Endothelial cell of hepatic sinusoid (primary cell): ENCODE results near the gene TTYH3.

Source experiments
- in situ Hi-C: cut with HindIII; loops from 2 replicates; pipeline ENCODE4 v1.10.0; 2017; ENCODE audit warnings: low sequenced_read_pairs

The TTYH3 gene

DNA sequence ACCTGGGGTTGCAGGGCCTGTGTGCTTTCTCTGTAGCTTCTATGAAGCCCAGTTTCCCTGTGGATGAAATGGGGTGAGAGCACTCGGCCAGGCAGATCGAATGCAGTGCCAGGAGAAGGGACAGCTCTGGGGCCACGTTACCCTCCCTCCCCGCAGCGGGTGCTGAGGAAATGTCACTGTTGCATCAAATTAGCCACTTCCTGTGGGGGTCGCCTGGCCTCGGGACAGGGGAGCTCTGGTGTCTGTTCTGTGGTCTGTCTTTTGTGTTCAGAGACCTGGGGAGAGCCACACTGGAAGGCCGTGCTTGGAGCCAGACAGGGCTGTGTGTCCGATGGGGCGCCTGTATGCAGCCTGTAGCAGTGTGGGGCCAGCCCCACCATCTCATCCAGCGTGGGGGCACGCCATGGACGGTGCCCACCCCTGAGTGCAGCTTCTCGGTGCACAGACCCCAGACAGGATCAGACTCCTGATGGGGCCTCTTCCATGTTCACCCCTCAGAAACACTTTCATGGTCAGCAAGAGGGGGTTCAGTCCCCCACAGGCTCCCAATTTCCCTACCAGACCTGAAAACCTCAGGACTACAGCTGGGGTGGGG lies 13.6 kb downstream of the TTYH3 start:
- in situ Hi-C loops: no loop called here

DNA sequence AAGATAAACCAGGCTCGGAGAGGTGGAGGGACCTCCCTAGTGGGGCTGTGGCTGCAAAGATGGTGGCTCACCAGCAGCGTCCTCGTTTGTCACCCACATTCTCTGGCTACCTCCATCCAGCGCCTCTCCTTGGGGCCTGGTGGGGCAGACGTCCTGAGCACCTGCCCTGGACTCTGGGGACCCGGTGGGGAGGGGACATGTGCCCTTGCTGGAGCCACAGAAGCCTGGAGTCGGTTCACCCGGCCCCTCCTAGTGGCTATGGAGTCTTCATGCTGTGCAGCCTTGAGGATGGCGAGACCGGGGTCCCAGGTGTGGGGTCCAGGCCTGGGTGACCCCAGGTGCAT lies 14.5 kb downstream of the TTYH3 start:
- in situ Hi-C loops: no loop called here

DNA sequence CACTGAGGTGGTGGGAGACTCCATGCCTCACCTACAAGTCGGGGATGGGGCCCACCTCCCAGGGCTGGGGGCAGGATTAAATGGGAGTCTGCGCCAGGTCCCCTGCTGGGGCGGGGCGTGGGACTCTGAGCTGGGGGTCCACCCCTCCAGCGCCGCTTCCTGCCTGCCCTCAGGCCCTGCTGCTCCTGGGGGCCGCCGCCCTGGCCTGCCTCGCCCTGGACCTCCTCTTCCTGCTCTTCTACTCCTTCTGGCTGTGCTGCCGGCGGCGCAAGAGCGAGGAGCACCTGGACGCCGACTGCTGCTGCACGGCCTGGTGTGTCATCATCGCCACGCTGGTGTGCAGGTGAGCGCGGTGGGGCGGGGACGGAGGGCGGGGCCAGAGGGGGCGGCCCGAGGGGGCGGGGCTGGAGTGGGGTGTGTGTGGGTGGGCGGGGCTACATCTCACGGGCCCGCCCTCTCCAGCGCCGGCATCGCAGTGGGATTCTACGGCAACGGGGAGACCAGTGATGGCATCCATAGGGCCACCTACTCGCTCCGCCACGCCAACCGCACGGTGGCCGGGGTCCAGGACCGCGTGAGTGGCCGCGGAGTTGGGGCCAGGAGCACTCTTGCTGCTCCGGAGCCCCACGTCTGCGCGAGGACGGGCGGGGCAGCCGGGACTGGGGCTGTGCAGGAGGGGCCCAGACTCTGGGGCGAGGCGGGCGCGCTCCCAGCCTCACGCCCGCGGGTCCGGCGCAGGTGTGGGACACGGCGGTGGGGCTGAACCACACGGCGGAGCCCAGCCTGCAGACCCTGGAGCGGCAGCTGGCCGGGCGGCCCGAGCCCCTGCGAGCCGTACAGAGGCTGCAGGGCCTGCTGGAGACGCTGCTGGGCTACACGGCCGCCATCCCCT lies 15.1 kb downstream of the TTYH3 start:
- in situ Hi-C loops: no loop called here

DNA sequence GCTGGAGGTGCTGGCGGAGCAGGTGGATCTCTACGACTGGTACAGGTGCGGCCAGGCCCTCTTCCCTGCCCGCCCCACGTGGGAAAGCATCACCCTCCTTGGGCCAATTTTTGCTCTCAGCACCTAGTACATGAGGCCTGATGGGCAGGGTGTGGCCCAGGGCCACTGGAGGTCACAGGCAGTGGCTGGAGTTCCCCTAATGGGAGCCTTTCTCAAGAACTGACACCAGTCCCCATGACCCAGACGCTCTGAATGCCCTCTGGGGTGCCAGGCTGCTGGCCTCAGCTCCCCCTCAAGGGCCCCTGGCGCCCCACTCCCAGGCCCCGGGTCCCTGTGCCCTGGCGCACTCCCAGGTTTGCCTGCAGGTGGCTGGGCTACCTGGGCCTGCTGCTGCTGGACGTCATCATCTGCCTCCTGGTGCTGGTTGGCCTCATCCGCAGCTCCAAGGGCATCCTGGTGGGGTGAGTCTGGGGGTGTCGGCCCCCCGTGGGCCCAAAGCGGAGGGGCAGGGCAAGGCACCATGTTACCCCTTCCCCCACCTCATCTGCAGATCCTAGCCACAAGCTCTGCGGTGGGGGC lies 15.9 kb downstream of the TTYH3 start:
- in situ Hi-C loops: no loop called here

DNA sequence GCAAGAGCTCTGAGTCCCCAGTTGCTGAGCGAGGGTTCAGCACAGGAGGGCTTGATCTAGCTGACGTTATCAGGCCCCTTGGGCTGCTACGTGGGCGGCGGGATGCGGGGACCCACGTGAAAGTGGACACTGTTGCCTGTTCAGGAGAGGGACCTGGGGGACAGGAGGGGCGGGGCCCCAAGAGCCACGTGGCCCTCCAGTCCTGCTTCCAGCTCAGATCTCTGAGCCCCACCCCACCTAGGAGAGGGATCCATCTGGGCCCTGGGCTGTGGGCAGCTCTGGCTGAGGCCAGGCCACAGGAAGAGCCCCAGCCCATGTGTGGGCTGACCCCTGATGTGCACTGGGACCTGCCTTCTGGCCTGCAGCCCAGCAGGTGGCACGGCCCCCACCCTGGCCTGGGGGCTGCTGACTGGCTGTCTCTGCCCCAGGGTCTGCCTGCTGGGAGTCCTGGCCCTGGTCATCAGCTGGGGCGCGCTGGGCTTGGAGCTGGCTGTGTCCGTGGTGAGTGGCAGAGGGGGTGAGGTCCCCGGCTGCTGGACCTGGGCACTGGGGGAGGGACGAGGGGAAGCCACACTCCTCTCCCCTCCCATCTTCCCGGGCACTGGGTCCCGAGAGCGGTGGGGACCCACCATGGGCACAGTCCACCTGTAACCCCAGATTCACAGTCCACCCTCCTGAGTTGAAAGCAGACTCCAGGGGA lies 17.5 kb downstream of the TTYH3 start:
- in situ Hi-C loops: no loop called here

DNA sequence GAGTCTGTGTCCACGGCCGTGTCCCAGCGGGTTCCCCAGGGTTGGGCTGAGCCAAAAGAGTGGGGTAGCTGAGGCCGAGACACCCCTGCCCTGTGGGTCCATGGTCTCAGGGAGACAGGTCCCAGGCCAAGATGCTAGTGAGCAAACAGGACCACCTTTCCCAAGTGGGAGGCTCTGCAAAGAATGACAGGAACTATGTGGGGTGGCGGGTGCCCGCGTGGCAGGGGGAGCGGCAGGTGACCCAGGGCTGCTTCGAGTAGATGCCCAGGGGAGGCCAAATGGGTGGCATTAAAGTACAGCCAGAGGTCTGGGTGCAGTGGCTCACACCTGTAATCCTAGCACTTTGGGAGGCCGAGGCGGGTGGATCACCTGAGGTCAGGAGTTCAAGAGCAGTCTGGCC lies 18.2 kb downstream of the TTYH3 start:
- in situ Hi-C loops: loop anchor here (5.0 kb wide), 3 partner anchors 38 to 77 kb away; no protein-coding TSS in a partner anchor

DNA sequence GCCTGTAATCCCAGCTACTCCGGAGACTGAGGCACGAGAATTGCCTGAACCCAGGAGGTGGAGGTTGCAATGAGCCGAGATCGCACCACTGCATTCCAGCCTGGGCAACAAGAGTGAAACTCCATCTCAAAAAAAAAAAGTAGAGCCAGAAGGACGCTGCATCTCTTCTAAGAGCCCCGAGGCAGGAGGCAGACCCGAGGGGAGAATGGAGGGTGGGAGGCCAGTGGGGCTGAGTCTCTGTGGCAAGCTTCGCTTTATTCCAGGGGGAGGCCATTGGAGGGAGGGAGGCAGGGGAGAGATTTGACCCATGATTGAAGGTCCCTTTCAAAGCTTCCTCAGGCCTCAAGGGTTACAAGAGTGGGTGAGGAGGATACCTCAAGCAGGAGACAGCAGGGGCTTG lies 18.7 kb downstream of the TTYH3 start:
- in situ Hi-C loops: loop anchor here (5.0 kb wide), 3 partner anchors 38 to 77 kb away; no protein-coding TSS in a partner anchor

DNA sequence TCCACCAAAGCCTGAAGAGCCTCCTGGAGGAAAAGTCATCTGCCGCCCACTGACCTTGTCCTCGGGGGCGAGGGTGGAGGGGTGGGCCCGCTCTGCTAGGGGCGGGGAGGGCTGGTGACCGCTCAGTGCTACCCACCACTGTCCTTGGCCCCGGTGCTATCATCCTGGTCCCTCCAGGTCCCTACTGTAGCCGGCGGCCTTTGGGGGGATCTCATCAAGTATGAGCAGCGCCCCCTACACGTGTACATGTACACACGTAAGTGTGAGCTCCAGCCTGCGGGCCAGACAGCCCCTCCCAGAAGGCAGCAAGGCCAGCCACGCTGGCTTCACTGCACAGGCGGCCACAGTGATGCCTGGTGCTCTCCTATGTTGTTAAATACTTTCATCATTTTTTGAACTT lies 19.6 kb downstream of the TTYH3 start:
- in situ Hi-C loops: loop anchor here (5.0 kb wide), 3 partner anchors 39 to 76 kb away; no protein-coding TSS in a partner anchor

- in situ Hi-C loops: loop anchor here (5.0 kb wide), 3 partner anchors 40 to 75 kb away; no protein-coding TSS in a partner anchor
Observed at GRCh38 chr7:2651847-2652735, 20.3 kb downstream of the TTYH3 start.

GRCh38 chr7:2652736-2653060 lies 20.9 kb downstream of the TTYH3 start:
- in situ Hi-C loops: loop anchor here (5.0 kb wide), 3 partner anchors 40 to 75 kb away; no protein-coding TSS in a partner anchor

DNA sequence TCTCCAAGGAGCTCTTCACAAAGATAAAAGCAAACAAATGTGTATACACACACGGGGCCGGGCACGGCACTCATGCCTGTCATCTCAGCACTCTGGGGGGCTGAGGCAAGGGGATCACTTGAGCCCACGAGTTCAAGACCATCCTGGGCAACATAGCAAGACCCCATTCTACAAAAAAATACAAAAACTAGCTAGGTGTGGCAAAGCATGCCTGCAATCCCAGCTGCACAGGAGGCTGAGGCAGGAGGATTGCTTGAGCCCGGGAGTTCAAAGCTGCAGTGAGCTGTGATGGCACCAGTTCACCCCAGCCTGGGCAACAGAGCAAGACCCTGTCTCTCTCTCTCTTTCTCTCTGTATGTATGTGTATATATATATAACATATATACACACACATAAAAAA lies 22.3 kb downstream of the TTYH3 start:
- in situ Hi-C loops: loop anchor here (5.0 kb wide), 3 partner anchors 42 to 73 kb away; no protein-coding TSS in a partner anchor

- in situ Hi-C loops: no loop called here
Observed at GRCh38 chr7:2655870-2656614, 24.3 kb downstream of the TTYH3 start.

- in situ Hi-C loops: no loop called here
Observed at GRCh38 chr7:2657208-2657607, 25.4 kb downstream of the TTYH3 start.

DNA sequence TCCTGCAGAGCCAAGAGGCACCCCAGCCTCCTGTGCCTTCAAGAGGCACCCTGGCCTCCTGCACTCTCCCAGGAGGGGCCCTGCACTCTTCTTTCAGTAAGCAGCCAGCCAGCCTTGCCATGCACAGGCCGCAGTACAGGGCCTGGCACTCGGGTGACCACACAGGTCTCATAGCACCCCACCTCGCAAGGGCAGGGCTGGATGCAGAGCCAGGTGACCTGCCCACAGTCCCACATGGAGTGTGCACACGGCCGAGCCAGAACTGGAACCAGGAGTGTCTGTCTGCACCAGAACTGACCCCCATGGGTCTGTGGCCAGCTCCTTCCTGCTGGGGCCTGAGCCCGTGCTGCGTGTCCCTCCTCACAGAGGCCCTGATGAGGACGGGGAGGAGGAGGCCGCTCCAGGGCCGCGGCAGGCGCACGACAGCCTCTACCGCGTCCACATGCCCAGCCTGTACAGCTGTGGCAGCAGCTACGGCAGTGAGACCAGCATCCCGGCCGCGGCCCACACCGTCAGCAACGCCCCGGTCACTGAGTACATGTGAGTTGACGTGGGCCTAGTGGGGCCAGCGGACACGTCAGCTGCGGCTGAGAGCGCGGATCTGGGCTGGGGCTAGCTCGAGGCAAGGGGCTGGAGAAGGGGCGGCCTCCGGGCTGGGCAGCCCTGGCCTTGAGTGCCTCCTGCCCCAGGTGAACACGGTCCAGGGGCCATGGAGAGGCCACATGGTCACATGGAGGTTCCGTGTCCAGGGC lies 26.3 kb downstream of the TTYH3 start:
- in situ Hi-C loops: no loop called here

GRCh38 chr7:2658941-2659340 lies 27.2 kb downstream of the TTYH3 start:
- in situ Hi-C loops: no loop called here

GRCh38 chr7:2659556-2660358 lies 28.0 kb downstream of the TTYH3 start:
- in situ Hi-C loops: no loop called here

DNA sequence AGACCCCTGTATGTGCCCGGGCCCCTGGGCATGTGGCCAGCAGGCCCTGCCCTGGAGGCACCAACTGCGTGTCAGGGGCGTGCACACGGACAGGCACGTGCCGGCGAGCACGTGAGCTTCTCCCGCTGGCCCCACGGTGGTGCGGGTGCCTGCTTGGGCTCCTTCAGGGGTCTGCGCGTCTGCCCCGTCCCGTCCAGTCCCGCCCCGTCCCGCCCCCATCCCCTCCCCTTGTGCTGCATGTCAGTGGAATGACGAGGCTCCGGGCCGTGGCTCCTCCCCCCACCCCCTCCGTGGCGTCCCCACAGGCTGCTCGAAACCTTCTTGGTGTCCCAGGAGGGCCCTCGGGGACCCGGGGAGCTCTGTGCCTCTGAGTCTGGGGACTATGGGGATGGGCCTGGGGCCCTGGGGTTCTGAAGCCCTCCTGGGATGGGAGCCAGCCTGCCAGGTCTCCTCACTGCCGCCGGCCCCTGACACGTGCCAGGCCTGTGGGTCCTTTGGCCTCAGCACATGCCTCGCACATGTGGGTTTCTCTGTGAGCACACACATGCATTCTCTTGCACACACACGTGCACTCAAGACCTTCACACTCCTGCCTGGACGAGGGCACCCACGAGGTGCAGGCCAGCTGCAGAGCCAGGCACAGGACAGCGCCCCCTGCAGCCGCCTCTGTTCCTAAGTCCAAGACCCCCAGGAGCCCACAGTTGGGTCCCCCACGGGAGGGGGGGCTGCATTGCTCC lies 28.7 kb downstream of the TTYH3 start:
- in situ Hi-C loops: no loop called here
